GM21786 (cell line): Measurements from ENCODE around the gene RTKN.
"Not testable (repeated sequence)": the region's sequence is repeated elsewhere in the genome, so short reads cannot be mapped to it uniquely, and the experiment has no call there.

Experiments
- ATAC-seq: cut with Tn5 transposase; IDR thresholded peaks from one replicate; pipeline ENCODE4 v1.9.1; 2021; ENCODE audit not compliant: unreplicated experiment

Gene RTKN

DNA sequence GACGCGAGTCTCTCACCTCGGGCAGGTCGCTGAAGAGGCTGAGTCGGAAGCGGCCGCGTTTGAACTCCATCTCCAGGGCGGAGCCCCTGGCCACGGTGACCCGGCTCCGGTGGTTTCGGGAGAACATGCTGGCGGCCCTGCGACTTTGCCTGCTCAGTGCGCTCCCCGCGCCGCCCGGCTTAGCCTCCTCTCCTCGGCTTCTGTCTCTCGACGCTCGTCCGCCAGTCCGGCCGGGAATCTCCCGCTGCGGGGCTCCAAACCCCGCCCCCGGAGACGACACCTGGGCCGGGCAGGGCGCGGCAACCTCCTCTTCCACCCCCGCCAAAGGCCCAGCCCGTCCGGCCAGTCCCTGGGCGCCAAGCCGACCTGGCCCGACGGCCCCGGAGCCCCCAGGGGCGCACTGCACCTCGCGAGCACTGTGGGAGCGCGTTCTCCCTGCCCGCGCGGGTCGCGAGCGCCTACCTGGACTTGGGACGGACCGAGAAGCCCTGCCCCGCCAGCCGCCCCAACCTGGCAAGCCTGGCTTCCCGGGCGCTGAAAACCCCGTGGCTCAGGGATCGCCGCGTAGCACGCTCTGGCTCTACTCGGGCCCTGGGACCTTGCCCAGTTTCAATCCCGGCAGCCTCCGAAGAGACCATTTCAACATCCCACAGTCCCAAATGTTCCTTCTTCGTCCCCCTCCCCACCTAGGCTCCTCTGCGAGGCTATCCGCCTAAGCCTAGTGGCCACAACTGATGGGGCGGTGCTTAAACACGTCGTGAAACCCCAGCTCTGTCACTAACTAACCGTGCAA, at the start of gene RTKN:
Gene RTKN (minus strand): TSS at position 248 of the 793 bp plus-strand sequence. CDS start 121 bp downstream, at position 127.
- no peak for ATAC-seq

GRCh38 chr2:74489906-74490305, 48.2 kb upstream of the RTKN start:
- ATAC-seq: no peak

DNA sequence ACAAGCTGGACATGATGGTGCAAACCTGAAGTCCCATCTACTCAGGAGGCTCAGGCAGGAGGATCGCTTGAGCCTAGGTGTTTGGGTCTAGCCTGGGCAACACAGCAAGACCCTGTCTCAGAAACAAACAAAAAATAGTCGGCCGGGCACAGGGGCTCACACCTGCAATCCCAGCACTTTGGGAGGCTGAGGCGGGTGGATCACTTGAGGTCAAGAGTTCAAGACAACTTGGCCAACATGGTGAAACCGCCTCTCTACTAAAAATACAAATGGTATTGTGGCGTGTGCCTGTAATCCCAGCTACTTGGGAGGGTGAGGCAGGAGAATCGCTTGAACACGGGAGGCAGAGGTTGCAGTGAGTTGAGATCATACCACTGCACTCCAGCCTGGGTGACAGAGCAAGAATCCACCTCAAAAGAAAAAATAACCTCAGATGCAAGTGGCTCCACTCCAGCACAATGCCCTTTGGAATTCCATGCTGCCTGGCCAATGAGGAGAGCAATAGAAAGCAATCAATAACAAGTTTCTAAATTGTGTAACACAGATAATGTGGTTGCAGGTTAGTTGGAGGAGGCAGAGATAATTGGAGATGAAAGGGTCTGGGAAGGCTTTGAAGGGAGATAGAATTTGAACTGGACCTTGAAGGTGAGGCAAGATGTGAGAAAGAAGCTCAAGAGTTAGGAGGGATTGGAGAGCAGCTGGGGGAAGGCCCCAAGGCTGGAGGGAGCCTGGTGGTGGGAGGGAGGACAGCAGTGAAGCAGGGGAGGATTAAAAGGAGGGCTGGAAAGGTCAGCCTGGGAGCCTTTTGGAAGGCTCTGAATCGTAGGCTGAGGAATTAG, 47.1 kb upstream of the RTKN start:
- ATAC-seq: no peak

GRCh38 chr2:74486141-74486540, 44.4 kb upstream of the RTKN start:
- ATAC-seq: no peak

- not testable (repeated sequence) for ATAC-seq
Observed at GRCh38 chr2:74483675-74484164, 42.0 kb upstream of the RTKN start.

DNA sequence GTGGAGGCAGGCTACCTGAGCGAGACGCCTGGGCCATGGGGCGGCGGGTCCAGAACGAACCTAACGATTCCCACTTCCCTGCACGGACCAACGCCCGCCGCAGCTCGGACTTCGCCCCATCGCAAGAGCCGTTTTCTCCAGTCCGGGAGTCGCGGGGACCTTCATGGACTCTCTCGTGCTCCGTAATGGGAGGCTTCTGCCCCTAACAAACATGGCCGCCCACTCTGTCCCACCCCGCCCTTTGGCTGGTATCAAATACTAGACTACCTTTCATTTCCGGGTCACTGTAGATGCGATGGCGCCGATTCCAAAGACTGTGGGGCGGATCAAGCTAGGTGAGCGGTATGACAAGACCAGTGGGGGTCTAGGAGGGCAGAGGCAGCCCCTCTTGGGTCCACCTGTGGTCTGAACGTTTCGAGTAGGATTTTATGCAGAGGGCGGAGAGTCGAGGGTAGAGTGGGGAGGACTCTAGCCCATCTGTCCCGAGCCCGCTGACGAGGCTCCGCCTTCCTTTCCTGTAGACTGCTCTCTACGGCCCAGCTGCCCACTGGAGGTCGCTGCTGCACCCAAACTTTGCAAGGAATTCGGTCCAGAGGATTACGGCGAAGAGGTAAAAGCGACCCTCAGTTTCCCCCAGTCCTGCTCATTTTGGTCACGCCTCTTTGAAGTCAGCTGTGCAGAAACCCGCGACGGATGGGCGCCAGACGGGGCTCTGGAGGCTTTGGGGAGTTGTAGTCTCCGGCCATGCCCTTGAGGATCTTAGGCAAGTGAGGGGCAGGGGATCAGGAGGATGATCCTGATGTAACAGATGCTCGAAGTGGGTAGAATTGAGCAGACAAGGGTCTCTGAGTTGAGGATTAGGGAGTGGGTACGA, 41.3 kb upstream of the RTKN start, which contains the start of the genes CCDC142 and TTC31:
Gene CCDC142 (minus strand): TSS at position 198 of the 874 bp plus-strand sequence. CDS start 161 bp downstream, at position 37.
Gene TTC31 (plus strand): TSS at position 281 of the 874 bp plus-strand sequence. CDS start 15 bp downstream, at position 296.
- ATAC-seq: peak; percentile 92

DNA sequence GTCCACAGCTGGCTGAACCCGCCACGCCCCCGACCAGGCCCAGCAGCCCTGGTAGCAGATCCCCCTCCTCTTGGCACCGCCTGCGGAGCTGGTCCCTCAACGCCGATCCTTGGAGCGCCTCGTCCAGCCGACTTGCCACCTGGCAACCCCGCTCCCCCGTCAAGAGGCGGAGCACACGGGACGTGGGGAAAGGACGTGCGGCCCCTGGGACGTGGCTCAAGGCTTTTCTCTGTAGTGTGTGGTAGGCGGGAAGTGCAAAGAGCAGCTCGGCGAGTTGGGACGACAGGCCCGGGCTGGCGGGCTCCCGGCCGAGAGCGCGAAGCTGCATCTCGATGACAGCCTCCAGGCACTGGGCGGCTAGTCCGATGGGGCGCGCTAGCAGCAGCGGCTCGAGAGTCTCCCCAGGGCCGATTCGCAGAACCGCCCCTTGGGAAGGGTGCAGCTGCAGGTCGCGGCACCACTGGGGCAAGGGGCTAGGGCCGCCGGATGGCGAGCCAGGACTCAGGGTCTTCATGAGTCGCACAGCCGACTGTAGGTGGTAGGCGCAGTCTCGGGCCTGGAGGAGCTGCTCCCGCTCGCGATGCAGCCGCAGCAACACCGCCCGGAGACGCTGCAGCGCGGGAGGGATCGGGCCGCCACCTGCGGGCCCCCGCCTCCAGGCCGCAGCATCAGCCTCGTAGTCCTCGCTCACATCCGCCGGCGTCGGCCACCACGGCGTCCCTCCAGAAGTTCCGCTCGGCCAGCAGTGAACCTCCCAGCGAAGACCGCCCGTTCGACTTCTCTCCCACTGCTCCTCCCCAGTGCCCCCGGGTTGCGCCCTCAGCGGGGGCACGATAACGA, 40.4 kb upstream of the RTKN start:
- ATAC-seq: peak; percentile 26

DNA sequence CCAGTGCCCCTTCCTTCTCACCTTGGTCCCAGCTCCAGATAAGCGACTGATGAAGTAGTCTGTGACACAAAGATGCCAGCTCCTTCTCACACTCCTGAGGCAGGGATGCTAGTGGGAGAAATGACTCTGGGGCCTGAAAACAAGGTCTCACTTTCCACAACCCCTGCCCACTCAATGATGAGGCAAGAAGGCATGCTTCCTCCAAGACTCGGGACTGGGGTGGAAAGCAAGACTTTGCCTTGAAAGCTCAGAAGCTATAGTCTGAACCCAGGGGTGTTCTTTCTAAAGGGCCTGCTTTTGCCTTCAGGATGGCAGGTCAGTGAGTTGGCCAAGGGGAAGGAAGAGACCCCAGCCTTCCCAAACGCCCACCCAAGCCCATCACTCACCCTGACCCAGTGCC, 39.7 kb upstream of the RTKN start:
- ATAC-seq: no peak

GRCh38 chr2:74474899-74475298, 33.2 kb upstream of the RTKN start:
- ATAC-seq: no peak

DNA sequence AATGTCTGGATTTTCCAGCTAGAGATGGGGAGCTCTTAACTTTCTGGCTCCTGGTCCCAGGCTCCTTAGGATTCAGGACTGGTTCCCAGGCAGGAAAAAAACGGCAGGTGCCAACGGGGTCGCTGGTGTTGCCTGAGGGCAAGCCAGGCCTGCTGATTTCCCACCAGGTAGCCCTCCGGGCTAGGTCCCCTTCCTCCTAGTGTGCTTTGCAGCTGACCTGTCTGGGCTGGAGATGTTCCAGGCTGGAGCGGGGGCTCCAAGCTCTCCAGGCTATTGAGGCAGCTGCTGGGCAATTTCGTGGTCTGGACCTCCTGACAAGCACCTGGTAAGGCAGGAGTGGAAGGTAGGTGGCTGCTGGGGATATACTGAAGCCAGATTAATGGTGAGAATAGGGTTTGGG, 32.7 kb upstream of the RTKN start:
- no peak for ATAC-seq

DNA sequence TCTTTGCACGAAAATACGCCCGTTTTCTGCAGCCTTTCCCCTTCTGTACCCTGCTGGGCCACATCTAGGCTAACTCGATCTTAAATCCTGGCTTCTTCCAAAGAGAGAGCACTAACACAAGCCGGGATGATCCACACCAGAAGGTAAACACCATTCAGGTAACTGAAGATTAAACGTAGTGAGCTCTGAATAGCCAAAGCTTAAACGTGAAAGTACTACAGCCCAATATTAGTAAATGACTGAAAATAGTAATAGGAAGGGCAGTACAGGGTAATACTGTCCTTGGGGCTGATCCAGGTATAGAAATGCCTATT, 31.2 kb upstream of the RTKN start:
- ATAC-seq: no peak

GRCh38 chr2:74472086-74472944, 30.6 kb upstream of the RTKN start, which contains the start of gene MRPL53:
Gene MRPL53, minus strand, starts transcription at chr2:74472680. Its CDS starts 20 bp downstream, at chr2:74472660.
- peak; percentile 94 for ATAC-seq

GRCh38 chr2:74471332-74472065, 29.8 kb upstream of the RTKN start:
- no peak for ATAC-seq

- ATAC-seq: not testable (repeated sequence)
Observed at GRCh38 chr2:74470742-74471141, 29.0 kb upstream of the RTKN start.

DNA sequence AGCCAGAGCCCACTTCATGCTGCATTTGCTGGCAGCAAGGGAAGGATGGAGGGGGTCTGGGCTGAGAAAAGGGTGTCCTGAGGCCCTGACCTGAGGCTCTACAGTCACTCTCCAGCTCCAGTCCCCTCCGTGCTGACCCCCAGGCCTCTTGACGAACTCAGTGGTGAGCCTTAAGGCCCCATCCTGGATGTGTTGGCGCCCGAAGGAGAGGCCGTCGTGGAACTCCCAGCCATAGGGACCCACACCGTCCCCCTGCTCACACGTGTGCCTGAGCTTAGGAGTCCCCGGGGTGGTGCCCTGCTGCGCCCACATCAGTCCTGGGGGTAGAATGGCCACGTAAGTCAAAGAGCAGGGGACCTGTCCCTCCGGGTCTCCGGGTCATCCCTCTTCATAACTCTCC, 22.7 kb upstream of the RTKN start:
- no peak for ATAC-seq

DNA sequence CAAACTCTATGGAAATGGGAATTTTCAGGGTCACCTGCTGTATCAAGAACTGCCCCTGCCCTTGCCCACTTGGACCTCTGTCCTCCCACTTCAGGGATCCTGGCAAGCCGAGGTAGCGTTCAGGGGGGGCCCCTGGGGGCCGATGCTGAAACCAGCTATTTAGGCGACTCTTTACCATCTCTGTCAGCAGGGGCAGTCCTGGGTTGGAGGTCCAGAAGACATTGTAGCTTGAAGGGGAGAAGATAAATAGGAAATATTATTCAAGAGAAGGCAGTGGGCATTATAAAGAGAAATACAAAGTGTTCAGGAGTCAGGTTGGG, 21.0 kb upstream of the RTKN start:
- no peak for ATAC-seq

DNA sequence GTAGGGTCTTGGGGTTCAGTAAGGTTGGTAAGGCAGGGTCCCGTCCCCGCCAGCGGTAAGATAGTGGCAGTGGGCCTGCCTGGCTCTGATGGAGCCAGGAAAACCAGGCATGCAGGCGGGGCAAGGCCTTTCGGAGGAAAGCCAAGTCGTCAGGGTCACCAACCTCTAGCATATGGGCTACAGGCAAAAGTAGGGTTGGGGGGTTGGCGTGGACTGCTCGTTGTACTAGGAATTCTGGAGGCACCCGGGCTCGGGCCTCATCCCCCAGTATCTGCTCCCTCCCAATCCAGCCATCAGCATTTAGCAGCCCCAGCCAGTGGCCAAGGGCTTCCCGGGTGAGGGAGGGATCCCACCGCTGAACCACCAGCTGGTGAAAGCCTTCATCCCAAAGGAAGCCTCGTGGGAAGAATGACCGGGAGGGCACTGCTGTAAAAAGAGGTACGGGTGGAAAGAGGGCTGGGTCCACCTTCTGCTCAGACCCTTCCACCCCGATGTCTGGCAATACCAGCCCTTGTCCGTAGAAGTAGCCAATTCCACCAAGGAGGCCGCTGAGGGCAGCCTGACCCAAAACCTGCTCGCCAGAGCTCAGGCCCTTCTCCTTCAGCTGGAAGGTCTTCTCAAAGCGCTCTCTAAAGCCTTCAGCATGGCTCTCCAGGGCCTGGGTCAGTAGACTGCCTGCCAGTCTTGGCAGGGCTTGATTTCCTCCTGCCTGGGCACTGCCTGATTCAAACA, 20.5 kb upstream of the RTKN start:
- no peak for ATAC-seq
